ENCODE results near the gene GAREM1. TPM values are rescaled to one million over a fixed set of nuclear protein-coding genes. Genes with fewer than 3 reads are reported as not detected.

Gene GAREM1
- total and polyA plus RNA-seq, 2 of the 8 experiments (the other 6 are each of a cell fraction or from before 2014, with no cell fraction given): 3.6 to 9.2 TPM

GRCh38 chr18:32299484-32299883 is 171.2 kb downstream of the GAREM1 start (continued):
- TF ChIP-seq CTCF (IDR thresholded peaks at IDR 0.05; ENCODE audit: control extremely low read depth in 1 of 3, insufficient read depth in 1 of 3, low read depth in 1 of 3, low read length in 3 of 3): no peak
- no peak for TF ChIP-seq TAF7 (optimal IDR thresholded peaks at IDR 0.05; ENCODE audit: borderline replicate concordance, low read depth, low read length)
- no peak for TF ChIP-seq BRCA1 (IDR thresholded peaks at IDR 0.05; ENCODE audit: low read depth, low read length)
- TF ChIP-seq BCL11A (IDR thresholded peaks at IDR 0.05; ENCODE audit: low read depth in 2 of 2, low read length in 2 of 2): no peak
- TF ChIP-seq USF2 (IDR thresholded peaks at IDR 0.05; ENCODE audit: low read length): no peak
- no peak for TF ChIP-seq PHF8 (conservative IDR thresholded peaks at IDR 0.05; ENCODE audit: low read depth, low read length)
- TF ChIP-seq GABPA (IDR thresholded peaks at IDR 0.05; ENCODE audit: borderline replicate concordance, insufficient read depth, low read length): no peak
- TF ChIP-seq CBX8 (IDR thresholded peaks at IDR 0.05; ENCODE audit: borderline replicate concordance, low read depth, low read length): no peak

All from H1 (cell line).